Left cardiac atrium (tissue), 4 donors: Measurements from ENCODE around the gene RNASE7. TPM values are rescaled to one million over a fixed set of nuclear protein-coding genes. Genes with fewer than 3 reads are reported as not detected.

Source experiments
- ATAC-seq, 2 donors: fragments of 200-7000 bp; cut with Tn5 transposase; one replicate each; pipeline ENCODE4 v1.9.1; 2020; ENCODE audit warnings: mild to moderate bottlenecking in 2 of 2, moderate library complexity in 2 of 2
- DNase-seq: peaks from one replicate; pipeline ENCODE4 v3.0.0-alpha.2; 2020
- intact Hi-C, 2 donors: fragments of 100-400 bp; cut with DNase I; formaldehyde crosslinking; loops; one replicate each; pipeline versions ENCODE4 v1.14.1 to v1.15.1; 2022 to 2023
- total RNA-seq, 2 donors: library from RNA; stranded (reverse); fragmentation: NEBNext Ultra II Directional; extraction: Animal tissue kit (Norgen Biotek cat#: 25700); gene quantifications; one replicate each; pipeline ENCODE4 v1.2.1, GENCODE V29; 2021
- donor health status: DM: no; HTN: yes; CAD: no.
- donor health status: DM: no; HTN: yes; CAD: no; lungs with severe emphysema.
- donor health status: DM: yes; HTN: yes; CAD: no.
- donor health status: Dilated cardiomyopathy.

RNASE7 gene
- total RNA-seq, 2 donors from 2014 or later, result not detected

DNA sequence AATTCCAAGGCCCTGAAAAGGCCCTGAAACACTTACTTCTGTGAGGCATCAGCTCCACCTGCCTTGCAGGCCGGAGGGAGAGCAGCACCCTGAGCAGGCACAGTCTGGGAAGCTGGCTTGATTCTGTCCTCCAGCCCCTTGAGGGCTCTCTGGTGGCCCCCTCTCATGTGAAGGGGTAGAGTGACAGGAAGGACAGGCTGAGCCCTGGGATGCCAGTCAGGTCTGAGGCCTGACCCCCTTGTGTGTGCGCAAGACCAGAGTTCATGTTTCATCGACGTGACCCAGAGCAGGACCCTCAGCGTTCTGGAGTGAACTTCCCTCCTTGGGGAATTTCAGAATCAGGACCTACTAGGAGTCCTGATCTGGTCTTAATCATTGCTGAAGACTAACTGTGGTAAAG, 16.7 kb downstream of the RNASE7 start:
- ATAC-seq (no peak), DNase-seq (no peak)
- intact Hi-C loops, result no loop called here

DNA sequence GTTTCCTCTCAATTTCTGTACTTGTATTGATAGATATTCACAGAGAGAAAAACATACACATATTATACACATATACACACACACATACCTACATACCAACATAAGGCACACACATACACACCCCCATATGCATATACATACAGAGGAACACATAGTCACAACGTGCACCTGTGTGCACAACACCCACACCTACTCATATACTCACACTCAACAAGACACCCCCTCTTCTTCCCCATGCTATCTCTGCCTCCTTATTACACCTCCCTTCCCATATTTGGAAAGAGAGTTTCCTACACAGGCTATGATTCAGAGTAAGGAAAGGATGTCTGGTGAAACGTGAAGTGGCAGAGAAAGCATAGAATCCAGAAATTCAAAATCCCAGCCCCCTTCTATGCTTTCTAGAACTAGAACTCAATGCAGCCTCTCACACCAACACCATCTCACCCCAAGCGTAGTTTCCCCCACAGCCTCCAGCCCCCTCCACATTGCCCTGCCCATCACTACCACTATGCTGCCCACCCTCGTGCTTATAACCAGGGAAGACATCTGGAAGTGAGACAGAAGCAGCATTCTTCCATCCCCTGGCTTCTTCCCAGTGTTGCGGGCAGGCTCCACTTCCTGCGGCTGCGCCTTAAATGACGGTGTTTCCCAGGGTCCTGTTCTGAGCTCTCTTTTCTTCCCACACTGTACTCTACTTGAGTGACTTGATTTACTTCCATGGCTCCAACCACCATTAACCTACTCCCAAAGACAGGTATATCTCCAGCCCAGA, 17.9 kb downstream of the RNASE7 start:
- no peak for ATAC-seq
- no peak for DNase-seq
- intact Hi-C loops, result no loop called here

DNA sequence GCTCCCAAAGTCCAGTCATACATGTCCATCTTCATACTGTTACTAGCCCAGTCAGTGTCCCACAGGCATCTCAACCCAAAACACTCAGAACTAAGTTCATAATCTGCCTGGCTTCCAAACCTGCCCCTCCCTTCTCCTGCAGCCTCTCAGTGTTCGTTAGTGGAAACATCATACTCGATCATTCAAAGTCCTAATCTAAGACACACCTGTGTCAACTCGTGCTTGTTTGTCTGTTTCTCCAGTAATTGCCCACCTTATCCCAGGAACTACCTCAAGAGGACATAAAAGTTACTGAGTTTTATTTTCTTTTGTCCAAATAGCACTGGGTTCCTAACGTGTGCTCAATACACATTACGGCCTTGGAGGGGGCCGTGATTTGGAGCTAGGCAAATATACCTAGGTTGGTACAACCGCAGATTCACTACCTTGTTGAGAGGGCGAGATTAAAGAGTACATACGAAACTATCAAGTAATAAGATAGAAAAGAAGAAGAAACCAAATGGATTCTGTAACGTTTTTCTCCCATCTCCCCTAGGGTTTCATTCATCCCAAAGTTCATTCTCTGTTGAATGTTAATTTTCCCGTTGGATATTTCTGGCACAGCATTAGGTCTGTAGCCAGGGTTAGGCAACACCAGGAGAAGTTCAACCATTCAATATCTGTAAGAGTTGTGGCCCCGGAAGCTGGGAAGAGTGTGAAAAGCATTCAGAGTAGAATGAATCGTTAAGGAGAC, 18.6 kb downstream of the RNASE7 start:
- ATAC-seq (peak in 1 of 2 donors; percentile 48), DNase-seq (no peak)
- intact Hi-C loops, result no loop called here

DNA sequence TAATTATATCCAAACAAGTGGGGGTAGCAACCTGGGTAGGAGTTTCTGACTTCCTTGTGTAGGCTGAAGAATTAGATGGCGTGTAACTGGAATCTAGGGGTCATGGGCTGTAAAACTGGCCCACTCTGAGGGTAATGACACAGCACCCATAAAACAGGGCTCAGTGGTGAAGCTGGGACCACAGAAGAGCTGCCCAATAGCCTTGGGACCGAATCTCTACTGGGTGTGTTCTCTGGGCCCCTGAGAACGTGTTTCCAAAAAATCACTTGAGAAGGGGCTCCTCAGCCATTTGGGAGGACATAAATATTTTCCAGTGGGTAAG, 19.1 kb downstream of the RNASE7 start:
- intact Hi-C loops, result no loop called here
- DNase-seq (no peak), ATAC-seq (no peak)

DNA sequence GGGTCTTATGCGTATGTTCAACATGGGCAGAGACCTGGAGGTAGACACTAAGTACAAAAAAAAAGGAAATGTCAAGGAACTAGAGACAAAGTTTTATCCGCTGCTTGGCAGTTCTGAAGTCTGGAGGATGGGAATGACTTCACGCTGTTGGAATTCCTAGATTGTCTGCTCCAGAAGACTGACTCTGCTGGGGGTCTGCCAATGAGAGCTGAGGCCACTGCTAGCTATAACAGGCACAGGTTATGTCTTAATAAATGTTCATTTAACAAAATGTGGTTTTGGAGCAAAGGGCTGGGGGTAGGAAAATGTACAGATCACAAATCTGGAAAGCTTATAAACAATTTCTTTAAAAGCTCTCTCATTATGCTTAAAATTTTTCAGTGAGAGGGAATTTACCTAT, 21.3 kb downstream of the RNASE7 start:
- ATAC-seq (peak; percentile 75 to 78), DNase-seq (no peak)

DNA sequence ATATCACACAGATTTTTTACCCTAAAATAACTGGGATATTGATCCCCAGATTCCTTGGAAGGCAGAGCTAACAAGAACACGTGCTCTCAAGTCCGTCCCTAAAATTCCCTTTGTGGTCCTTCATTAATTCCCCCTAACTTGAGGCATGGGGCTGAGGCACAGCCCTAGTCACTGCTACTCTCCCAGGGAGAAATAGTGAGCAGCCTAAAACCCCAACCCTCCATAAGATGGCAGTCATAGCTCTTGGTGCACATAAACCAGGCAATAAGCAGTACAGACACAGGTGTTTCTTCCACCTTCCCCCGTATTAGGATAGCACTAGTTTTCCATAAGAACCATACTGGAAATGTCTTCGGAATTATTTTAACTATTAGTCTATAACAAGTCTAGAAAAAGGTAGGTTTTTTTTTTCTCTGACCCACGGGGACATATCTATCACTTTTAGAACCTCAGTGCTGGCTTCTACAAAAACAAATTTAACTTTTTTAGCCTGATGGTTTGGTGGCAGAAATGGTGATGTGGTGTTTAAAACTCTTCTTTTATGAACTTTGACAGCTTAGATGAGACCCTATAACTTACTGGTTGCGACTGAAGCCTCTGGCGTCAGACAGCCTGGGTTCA, 24.8 kb downstream of the RNASE7 start:
- DNase-seq (no peak), ATAC-seq (no peak)
- intact Hi-C loops, result loop anchor here in 1 of 2 donors (5.0 kb wide), 1 partner anchor 40 kb away; no protein-coding TSS in a partner anchor

More for the DNA sequence above, 21.3 kb downstream of the RNASE7 start:
- intact Hi-C loops, result no loop called here

DNA sequence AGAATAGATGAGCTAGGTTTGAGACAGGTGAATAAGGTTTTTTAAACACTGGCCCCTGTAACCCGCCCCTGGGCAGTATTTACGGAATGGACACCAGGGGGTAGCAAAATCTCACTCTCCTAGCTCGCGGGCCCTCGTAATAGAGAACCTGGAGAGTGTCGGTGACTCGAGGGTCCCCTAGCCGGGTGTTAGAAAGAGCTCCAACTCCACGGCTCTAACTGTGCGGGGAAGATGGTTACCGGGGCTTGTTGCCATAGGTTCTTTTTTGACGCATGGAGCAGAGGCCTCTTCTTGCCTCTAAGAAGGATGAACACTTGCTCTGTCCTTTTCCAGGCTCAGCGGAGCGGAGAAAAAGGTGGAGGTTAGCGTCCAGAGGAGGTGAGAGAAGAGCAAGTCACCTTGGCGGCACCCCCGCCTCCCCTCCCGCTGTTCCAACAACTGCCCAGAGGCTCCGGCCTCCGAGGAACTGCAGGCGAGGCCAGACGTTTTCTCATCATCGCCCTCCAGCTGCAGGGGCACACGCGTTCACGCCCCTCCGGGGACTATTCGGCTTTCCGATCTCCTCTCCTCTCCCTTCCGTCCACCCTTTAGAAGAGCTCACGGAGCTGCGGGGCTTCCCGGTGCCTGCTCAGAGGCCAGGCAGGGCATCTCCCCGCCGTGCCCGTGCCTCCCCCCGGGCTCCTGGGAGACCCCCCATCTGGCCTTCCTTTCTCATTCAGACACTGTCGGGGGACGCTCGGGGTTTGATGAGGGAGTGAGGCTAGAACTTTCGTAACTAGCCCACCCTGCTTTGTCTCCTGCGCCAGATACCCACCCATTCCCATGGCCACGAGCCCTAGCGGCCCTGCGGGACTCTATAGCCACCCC, 26.6 kb downstream of the RNASE7 start:
- intact Hi-C loops, result loop anchor here (2.0 to 5.0 kb wide), 2 partner anchors 36 to 39 kb away; no protein-coding TSS in a partner anchor
- peak; percentile 61 for DNase-seq
- peak; percentile 16 to 25 for ATAC-seq

DNA sequence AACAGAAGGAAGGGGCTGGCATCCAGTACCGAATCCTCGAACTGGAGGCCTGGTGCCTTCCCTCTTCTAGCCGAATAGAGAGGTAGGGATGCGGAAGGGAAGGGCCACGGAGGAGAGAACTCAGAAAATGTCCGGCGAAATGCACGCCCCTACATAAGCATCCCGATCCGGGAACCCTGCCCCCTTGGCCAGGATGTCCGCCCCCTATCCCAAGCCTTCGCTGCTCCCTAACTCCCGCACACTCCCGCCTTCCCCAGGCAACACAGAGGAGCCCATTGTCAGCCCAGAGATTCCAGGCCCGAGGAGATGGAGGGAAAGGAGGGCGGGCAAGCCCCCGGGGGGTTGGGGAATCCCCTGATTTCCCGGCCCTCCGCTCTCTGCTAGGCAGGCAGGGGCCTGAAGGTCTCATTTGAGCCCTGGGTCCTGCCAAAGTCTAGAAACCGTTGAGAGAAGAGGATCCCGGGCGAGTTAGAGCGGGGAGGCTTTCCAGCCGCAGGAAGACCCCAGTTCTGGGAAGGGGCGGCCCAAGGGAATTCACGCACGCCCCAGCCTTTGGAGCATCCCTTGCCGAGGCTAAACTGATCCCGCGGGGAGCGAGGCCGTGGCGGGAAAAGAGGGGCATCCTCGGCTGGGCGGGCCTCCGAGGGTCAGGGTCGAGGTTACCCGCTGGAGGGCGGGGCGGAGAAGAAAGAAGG, 27.4 kb downstream of the RNASE7 start:
- peak; percentile 17 to 21 for ATAC-seq
- DNase-seq, result peak; percentile 57
- intact Hi-C loops, result loop anchor here (2.0 to 5.0 kb wide), 2 partner anchors 35 to 38 kb away; no protein-coding TSS in a partner anchor

DNA sequence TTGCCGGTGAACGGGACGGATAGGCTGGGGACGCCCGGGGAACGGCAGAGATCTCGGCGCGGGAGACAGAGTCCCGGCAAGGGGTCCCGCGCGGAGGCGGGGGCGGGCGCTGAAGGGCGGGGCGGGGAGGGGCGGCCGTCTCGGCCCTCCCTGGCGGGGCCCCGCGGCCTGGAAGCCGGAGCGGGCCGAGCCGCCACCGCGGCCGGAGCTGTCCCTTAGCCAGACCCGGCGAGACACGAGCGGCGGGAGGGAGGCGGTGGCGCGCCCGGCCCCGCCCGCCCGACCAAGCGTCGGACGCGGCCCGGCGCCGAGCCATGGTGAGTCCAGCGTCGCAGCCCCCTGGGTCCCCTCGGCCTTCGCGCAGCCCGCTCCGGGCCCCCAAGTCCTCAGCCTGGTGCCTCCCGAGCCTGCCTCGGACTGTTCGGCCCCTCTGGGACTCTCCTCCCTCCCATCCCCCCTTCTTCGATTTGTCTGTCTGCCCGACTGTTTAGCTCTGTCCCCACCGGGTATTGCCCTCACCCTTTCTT, 28.0 kb downstream of the RNASE7 start, which contains the start of gene ARHGEF40:
Gene ARHGEF40, plus strand, starts transcription at position 222 of the 527 bp plus-strand sequence. Its CDS starts 93 bp downstream, at position 315.
- intact Hi-C loops, result no loop called here
- ATAC-seq (peak; percentile 60 to 68), DNase-seq (peak; percentile 75)

DNA sequence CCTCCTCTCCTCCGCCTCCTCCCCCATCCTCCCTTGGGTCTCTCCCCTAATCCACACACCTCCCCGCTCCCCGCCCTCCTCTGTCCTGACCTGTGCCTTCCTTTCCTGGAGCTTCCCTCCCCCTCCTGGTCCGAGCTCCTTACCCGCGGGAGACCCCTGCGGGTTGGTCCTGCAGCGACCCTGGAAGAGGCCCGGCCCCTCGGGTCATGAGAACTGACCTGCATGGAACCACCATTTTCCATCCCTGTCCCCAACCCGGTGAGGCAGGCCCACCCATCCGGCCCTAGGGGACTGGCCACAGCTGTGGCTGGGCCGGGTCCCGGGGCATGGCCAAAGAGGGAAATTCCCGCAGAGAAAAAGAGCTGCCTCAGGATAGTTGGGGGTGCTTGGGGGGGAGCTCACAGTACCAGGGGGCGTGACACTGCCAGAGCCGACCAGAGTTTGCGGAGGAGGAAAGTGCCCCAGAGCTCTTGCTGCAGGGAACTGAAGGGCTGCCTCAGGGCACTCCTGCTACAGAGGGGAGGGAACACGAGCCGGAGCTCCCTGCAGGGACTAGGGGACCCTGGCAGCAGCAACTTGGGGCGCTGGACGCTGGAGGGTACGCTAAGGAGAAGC, 28.6 kb downstream of the RNASE7 start:
- intact Hi-C loops, result no loop called here

DNA sequence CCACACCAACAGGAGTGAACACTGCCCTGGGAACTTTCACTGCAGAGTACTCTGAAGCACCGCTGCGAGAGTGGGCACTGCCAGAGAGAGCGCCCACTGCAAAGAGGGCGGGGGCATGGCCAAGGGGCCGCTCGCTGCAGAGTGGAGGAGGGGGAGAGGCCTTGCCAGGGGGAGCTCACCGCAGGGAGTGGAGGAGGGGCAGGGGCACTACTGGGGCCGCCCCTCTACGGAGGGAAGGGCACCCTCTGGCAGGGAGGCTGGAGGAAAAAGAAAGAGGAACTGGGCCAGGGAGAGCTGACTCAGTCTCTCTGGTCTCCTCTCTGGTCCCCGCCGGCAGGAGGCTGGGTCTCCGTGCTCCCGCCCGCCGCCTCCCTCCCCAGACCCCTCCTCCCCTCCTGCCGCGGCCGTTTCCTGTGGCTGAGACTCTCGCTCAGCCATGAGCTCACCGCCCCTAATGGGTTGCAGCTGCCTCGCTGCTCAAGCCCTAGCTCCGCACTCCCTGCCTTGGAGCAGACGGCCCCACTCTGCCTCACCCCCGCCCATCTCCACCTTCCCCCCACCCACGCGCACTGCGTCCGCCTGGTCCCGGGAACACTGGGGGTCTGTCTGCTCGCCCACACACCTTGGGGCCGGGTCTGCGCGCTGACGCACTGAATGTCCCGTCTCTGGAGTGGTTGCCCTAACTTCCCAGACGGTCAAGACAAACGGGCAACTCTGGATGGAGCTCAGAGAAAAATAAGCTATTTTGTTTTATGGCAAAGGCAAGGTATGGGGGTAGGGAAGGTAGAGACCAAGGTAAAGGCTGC, 29.3 kb downstream of the RNASE7 start:
- intact Hi-C loops, result no loop called here
- peak; percentile 57 to 79 for ATAC-seq

More for the DNA sequence above, 28.6 kb downstream of the RNASE7 start:
- ATAC-seq, result peak; percentile 18 to 19
- peak; percentile 50 for DNase-seq

DNA sequence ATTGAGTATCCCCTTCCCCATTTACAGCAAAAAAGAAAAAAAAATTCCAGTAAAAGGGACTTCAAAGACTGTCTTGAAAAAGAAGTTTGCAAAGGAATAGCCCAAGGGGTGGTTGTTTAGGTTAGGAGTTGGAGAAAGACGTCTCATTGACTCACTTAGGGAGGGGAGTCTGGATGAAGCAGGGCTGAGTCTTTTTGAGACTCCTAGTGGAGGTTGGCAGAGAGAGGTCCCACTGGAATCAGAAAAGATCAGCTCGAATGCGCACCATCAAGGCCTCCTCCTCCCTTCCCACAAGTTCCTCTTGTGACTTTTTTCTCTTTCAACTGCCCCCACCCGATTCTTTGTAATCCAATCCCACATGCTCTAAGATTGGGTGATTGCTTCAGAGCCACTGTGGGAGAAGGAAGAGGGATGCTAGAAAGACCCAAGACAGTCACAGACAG, 29.9 kb downstream of the RNASE7 start:
- ATAC-seq, result peak; percentile 15 to 16
- DNase-seq, result peak; percentile 53
- intact Hi-C loops, result no loop called here

More for the DNA sequence above, 29.3 kb downstream of the RNASE7 start:
- DNase-seq, result peak; percentile 90

DNA sequence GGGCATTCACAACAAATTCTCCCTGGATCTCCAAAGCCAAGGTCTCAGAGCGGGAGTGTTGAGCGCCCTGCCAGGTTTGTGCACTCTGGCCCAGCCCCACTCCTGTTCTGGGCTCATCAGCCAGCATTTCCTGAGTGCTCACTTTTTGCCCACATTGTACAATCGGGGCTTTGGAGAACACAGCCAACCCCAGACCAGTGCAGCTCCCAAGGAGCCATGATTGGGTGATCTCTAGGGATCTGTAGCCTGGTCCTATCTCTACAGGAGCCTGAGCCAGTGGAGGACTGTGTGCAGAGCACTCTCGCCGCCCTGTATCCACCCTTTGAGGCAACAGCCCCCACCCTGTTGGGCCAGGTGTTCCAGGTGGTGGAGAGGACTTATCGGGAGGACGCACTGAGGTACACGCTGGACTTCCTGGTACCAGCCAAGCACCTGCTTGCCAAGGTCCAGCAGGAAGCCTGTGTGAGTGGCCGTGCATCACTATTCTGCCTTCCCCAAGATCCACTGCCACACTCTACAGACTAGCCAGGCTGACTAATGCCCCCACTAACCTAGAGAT, 30.7 kb downstream of the RNASE7 start:
- ATAC-seq (no peak), DNase-seq (no peak)
- intact Hi-C loops, result no loop called here

DNA sequence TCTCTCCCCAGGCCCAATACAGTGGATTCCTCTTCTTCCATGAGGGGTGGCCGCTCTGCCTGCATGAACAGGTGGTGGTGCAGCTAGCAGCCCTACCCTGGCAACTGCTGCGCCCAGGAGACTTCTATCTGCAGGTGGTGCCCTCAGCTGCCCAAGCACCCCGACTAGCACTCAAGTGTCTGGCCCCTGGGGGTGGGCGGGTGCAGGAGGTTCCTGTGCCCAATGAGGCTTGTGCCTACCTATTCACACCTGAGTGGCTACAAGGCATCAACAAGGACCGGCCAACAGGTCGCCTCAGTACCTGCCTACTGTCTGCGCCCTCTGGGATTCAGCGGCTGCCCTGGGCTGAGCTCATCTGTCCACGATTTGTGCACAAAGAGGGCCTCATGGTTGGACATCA, 31.8 kb downstream of the RNASE7 start:
- ATAC-seq (no peak), DNase-seq (no peak)
- intact Hi-C loops, result no loop called here

DNA sequence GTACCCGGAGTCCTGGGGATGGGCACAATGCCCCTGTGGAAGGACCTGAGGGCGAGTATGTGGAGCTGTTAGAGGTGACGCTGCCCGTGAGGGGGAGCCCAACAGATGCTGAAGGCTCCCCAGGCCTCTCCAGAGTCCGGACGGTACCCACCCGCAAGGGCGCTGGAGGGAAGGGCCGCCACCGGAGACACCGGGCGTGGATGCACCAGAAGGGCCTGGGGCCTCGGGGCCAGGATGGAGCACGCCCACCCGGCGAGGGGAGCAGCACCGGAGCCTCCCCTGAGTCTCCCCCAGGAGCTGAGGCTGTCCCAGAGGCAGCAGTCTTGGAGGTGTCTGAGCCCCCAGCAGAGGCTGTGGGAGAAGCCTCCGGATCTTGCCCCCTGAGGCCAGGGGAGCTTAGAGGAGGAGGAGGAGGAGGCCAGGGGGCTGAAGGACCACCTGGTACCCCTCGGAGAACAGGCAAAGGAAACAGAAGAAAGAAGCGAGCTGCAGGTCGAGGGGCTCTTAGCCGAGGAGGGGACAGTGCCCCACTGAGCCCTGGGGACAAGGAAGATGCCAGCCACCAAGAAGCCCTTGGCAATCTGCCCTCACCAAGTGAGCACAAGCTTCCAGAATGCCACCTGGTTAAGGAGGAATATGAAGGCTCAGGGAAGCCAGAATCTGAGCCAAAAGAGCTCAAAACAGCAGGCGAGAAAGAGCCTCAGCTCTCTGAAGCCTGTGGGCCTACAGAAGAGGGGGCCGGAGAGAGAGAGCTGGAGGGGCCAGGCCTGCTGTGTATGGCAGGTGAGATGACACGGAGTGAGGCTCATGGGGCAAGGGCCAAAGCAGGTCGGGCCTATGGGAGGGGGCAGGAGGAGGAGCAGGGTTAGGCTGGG, 32.5 kb downstream of the RNASE7 start:
- DNase-seq, result no peak
- intact Hi-C loops, result no loop called here

More for the DNA sequence above, 32.5 kb downstream of the RNASE7 start:
- ATAC-seq, result no peak
